ENCODE data around the gene TMEM81. TPM values are rescaled to one million over a fixed set of nuclear protein-coding genes. Genes with fewer than 3 reads are reported as not detected.

The TMEM81 gene
- total RNA-seq, result 1 to 10 TPM; 1.6 to 3.8 (median 2.1) TPM
- polyA plus RNA-seq, result 1 to 10 TPM; 2.7 to 3.4 TPM
- long read RNA-seq, donor 1, result 0 reads
- long read RNA-seq, donor 2, partial matches to known transcripts, result 0 of 1 reads
- long read RNA-seq, donor 2, other reads (novel, unspliced or antisense), result 0 of 1 reads
- long read RNA-seq, donor 3, partial matches to known transcripts, result 0 of 2 reads
- long read RNA-seq, donor 3, other reads (novel, unspliced or antisense), result 0 of 2 reads

DNA sequence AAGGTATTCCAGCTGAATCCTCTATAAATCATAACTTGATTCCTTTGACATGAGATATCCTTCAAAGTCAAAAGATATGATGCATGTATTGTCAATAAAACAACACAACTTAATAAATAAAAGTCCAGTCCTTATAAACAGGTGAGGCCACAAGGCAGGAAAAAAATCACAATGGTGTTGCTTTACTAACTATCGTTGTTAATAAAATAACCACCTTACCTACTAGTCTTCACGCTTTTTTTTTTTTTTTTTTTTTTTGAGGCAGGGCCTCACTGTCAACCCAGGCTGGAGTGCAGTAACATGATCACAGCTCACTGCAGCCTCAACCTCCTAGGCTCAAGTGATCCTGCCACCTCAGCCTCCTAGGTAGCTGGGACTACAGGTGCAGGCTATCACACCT lies at the start of gene TMEM81:
Gene TMEM81 (minus strand): TSS at position 101 of the 400 bp plus-strand sequence. CDS start 140 bp downstream, outside the sequence.
- no peak for DNase-seq
- WGBS, 2 donors, result 97 to 98% methylated on average over 2 of the region's 2 CpGs
- intact Hi-C loops (cut with DNase I), result no loop called here
- ATAC-seq, result no peak
- no peak within 1 kb of the TSS for H3K4me3 ChIP-seq
- TF ChIP-seq, protein P1, sequence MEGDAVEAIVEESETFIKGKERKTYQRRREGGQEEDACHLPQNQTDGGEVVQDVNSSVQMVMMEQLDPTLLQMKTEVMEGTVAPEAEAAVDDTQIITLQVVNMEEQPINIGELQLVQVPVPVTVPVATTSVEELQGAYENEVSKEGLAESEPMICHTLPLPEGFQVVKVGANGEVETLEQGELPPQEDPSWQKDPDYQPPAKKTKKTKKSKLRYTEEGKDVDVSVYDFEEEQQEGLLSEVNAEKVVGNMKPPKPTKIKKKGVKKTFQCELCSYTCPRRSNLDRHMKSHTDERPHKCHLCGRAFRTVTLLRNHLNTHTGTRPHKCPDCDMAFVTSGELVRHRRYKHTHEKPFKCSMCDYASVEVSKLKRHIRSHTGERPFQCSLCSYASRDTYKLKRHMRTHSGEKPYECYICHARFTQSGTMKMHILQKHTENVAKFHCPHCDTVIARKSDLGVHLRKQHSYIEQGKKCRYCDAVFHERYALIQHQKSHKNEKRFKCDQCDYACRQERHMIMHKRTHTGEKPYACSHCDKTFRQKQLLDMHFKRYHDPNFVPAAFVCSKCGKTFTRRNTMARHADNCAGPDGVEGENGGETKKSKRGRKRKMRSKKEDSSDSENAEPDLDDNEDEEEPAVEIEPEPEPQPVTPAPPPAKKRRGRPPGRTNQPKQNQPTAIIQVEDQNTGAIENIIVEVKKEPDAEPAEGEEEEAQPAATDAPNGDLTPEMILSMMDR (IDR thresholded peaks at IDR 0.05), result no peak
- H3K4me1 ChIP-seq, result no peaks in the 10 kb centered on the region
- peaks cover 0 to 69% (median 32%) of the 10 kb centered on the region in 9 donors for H3K36me3 ChIP-seq
- H3K27me3 ChIP-seq, result no peaks in the 10 kb centered on the region
- H3K9me3 ChIP-seq, result no peaks in the 10 kb centered on the region
- H3K27ac ChIP-seq, result no peak within 1 kb of the TSS

- WGBS, 2 donors, result 61 to 66% methylated on average over 1 of the region's 1 CpG
- intact Hi-C loops (cut with DNase I), result loop anchor here in 1 of 10 donors (10.0 kb wide), 1 partner anchor 202 kb away; no protein-coding TSS in a partner anchor
Measured at GRCh38 chr1:205133287-205133686, 49.0 kb upstream of the TMEM81 start.

GRCh38 chr1:205129447-205130029 lies 45.3 kb upstream of the TMEM81 start:
- WGBS, 2 donors, result 73 to 74% methylated on average over 4 of the region's 4 CpGs
- no peaks in the 10 kb centered on the region for H3K36me3 ChIP-seq
- no peaks in the 10 kb centered on the region for H3K9me3 ChIP-seq
- no peak for ATAC-seq
- H3K4me3 ChIP-seq, result no peak overlapping the region
- intact Hi-C loops (cut with DNase I), result loop anchor here in 2 of 10 donors (10.0 kb wide), 2 partner anchors 95 to 205 kb away; partner anchors contain the start of gene TMCC2 (in 1 of the 2)
- peaks cover 0 to 4% (median 0%) of the 10 kb centered on the region in 9 donors for H3K4me1 ChIP-seq
- H3K27me3 ChIP-seq, result no peaks in the 10 kb centered on the region
- TF ChIP-seq, protein P1 (IDR thresholded peaks at IDR 0.05), result no peak
- no peak overlapping the region for H3K27ac ChIP-seq
- no peak for DNase-seq

More at GRCh38 chr1:205133287-205133686, 49.0 kb upstream of the TMEM81 start:
- TF ChIP-seq, protein P1 (IDR thresholded peaks at IDR 0.05), result no peak
- DNase-seq (no peak), ATAC-seq (no peak)
- Histone ChIP-seq H3K9me3 (no peaks in the 10 kb centered on the region), H3K4me1 (peaks cover 0 to 4% (median 0%) of the 10 kb centered on the region in 9 donors), H3K4me3 (no peak overlapping the region), H3K27ac (no peak overlapping the region), H3K36me3 (no peaks in the 10 kb centered on the region), H3K27me3 (no peaks in the 10 kb centered on the region)

DNA sequence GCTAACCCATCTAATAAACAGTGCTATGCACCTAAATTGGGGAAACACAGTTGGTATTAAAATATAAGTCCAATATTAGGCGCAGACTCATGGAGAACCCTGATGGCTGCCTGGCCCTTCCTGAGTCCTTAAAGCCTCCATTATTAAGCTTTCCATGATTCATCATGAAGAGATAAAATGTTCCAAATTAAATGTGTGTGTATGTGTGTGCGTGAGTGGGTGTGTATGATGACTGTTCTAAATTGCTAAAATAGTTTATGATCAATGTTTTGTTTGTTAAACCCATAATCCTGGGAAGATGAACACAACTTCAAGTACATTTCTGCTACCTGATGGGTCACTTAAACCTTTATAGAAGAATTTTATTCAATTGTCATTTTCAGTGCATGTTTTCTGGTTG lies 43.8 kb upstream of the TMEM81 start:
- Histone ChIP-seq H3K4me3 (no peak overlapping the region), H3K9me3 (no peaks in the 10 kb centered on the region), H3K4me1 (peaks cover 0 to 7% (median under 1%) of the 10 kb centered on the region in 9 donors), H3K27ac (no peak overlapping the region), H3K27me3 (no peaks in the 10 kb centered on the region), H3K36me3 (no peaks in the 10 kb centered on the region)
- ATAC-seq (no peak), DNase-seq (no peak)
- intact Hi-C loops (cut with DNase I), result loop anchor here in 1 of 10 donors (10.0 kb wide), 1 partner anchor 97 kb away; the partner anchor contains the start of gene TMCC2
- TF ChIP-seq, protein P1 (IDR thresholded peaks at IDR 0.05), result no peak
- 92 to 96% methylated on average over 2 of the region's 2 CpGs for WGBS, 2 donors

Measured in heart right ventricle (tissue), 16 donors.